Suppressor macrophage (primary cell): ENCODE data around the gene STARD3.

Experiments
- DNase-seq, 4 experiments: peaks; one replicate each; pipeline ENCODE4 v3.0.0-alpha.2; 2020 to 2022

STARD3 gene

DNA sequence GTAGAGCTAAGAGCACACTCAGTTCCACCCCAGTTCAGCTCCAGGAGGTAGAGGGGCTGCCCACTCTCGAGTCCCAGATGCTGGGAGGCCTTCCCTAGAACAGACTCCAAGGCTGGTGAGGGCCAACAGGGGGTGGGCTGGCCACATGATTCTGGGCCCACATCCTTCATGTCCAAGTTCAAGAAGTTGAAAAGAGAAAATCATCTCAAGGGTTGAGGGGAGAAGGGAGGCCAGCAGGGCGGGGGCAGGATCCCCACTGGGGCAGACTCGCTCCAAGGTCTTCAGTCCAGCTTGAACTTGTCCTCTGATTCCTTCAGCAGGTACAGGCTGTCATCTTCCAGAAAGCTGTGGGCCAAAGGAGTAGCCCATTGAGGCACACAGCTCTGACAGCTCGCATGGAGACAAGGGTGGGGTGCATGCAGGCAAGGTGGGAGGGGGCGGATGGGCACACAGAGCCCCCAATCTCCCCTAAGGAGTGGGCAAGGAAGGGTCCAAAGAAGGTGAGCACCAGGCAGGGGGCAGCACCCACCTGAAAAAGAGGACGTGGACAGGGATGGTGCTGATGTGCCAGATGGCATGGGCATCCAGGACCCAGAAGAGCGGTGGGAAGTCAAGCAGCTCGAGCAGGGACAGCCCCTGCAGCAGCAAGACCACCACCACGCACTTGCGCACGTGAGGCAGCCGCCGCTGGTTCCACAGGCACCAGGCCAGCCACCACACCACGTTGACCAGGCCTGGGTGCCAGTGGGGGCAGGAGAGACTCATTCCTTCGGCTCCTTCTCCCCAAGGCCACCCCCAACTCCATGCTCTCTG, 35.8 kb downstream of the STARD3 start:
- DNase-seq, result no peak

- no peak for DNase-seq
Measured at GRCh38 chr17:39673335-39674081, 36.6 kb downstream of the STARD3 start.

GRCh38 chr17:39674179-39674578, 37.2 kb downstream of the STARD3 start:
- no peak for DNase-seq

DNA sequence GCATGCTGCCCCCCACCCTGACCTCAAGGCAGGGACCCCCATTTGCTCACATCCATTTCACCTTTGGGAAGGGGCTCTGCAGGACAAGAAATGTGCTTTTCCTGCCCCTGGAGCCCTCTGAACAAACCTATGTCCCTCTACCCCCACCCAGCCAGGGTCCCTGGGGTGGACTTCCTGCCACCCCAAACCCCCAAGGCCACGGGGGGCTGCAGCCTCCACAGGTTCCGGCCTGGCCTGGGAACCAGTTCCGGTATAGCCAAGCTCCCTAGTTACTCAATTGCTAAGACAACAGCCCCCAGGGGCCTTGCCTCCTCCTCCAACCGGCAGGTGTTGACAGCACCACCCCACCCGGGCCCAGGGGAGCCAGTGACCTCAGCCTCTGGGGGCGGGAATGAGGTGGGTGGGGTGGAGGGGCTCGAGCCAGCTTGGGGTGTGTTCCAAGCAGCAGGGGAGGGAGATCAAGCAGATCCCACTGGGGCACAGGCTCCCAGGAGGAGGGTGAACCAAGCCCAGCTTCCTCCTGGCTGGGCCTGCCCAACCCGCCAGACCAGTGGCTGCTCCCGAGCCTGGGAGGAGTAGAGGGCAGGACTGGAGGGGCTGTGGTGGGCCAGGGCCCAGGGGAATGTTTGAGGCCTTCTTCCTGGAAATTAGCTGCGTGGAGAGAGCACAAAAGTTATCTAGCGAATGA, 37.9 kb downstream of the STARD3 start:
- no peak for DNase-seq

- DNase-seq, result peak in 2 of 4 experiments; percentile 22 to 31
Measured at GRCh38 chr17:39675390-39676082, 38.6 kb downstream of the STARD3 start.

- peak; percentile 52 to 80 (median 56) for DNase-seq
Measured at GRCh38 chr17:39676198-39676819, 39.4 kb downstream of the STARD3 start.

GRCh38 chr17:39677072-39677471, 40.1 kb downstream of the STARD3 start:
- no peak for DNase-seq

DNA sequence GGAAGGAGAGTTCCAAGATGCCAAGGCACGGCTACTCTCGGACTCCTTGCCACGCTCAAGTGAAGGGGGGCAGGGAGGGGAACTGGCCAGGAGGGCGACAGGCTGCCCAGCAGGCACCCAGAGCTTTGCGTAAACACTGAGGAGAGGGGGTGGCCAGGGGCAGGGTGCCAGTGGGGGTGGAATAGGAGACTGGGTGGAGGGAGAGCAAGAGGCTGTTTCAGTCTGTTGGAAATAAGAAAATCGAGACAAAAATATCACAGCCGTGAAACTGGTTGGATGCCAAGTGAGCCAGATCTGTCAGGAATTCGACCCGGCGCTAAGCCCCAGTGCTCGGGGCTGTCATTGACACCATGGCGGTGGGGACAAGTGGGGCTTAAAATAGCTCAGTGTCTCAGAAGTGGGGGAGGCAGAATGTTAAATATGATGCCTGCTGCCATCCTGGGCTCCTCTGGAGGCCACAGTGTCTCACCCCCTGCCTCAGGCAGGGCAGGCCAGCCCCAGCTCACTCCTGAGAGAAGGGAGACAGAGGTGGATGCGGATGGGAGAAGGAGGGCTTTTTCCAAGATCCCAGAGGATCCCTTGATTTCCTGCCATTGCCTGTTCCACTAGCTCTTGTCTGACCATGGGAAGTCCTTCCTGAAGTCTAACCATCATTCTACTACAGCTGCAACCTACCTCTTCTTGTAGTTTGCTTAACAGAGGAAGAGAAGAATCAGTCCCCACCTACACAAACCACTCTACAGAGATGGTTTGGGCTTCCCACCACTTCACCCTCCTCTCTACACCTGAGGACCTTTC, 40.8 kb downstream of the STARD3 start:
- DNase-seq, result no peak

GRCh38 chr17:39678340-39679116, 41.6 kb downstream of the STARD3 start:
- DNase-seq, result no peak

DNA sequence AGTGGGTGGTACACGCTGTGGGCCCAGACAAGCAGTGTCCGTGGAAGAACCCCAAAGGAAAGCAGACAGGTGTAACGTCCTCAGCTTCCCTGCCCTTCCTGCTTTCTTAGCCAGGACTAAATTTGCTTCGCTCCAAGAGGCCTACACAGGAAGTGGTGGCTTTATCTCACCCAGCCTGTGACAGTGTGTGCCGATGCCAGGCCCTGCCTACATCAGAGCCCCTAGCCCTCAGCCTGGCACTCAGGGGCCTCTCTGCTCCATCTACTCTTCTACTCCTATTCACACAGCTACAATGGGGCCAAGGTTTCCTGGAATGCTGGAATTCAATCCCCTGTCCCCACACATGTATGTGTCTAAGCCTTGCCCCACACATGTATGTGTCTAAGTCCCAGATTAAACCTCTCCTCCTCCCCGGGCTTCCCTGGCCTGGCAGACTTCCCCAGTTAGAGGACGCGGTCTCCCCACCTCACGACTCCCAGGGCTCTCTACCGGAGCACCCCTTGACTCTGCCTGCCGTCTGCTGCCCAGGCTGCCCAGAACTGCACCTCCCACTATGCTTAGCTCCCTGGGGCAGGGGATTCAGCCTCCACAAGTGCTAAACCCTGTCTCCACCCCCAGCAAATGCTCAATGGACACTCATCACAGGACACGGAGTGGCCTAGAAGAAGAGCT, 42.7 kb downstream of the STARD3 start:
- DNase-seq, result no peak

GRCh38 chr17:39683295-39683939, 46.5 kb downstream of the STARD3 start:
- DNase-seq, result no peak

DNA sequence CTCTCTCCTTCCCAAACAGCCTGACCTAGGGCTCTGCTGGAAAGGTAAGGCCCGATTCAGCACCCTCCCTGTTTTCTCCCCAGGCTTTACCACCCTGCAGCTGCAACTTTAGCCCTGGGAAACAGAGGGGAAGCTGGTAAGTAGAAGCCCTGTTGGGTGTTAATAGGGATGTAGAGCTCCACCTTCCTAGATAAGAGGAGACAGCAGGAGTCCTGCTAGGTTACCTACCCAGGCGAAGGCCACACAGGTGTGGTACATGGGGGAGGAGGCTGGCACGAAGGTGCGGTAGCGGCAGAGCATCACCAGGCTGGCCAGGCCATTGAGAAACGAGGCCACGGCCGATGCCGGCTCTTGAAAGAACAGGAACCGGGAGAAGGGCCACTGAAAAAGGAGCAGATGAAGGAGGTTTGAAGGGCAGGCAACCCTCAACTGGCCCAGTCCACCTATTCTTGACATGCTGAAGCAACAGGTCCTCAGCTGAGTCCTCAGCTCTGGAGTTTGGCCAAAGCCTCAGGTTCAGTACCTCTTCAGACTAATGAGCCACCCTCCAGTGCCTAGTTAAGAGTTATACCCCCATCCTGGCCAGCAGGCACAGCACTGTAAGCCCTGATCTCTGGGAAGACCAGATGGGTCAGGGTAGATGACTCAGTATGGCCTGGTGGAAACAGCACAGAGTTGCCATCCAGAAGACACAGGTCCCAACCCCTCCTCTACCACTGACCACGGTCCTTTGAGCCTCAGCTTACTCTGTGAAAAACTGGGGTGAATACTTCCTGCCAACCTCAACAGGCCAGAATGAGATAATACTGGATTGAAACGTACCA, 47.6 kb downstream of the STARD3 start:
- no peak for DNase-seq

DNA sequence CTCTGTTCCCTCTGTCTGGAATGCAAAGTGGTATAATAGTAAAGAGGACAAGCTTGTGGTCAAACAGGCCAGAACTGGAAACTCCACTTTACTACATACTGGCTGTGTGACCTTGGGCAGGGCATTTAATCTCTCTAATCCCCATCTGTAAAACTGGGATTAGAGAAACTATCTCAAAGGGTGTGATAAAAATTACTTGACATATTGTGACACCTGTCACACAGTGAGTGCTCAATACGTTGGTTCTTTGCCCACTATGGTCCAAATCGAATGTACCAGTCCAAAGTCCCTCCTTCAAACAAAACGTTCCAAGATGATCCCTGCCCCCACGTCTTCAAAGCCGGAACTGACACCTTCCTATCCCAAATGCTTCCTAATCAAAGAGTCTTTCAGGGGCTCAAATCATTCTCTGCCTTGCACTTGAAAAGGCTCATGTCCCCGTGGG, 50.2 kb downstream of the STARD3 start:
- no peak for DNase-seq

- DNase-seq, result peak; percentile 86 to 92 (median 90)
Measured at GRCh38 chr17:39687546-39688474, 50.9 kb downstream of the STARD3 start, which contains the start of gene PGAP3. Gene PGAP3, minus strand, starts transcription at chr17:39688057. Its CDS starts 43 bp downstream, at chr17:39688014.

- DNase-seq, result peak in 1 of 4 experiments; percentile 17
Measured at GRCh38 chr17:39688475-39688835, 51.5 kb downstream of the STARD3 start.

DNA sequence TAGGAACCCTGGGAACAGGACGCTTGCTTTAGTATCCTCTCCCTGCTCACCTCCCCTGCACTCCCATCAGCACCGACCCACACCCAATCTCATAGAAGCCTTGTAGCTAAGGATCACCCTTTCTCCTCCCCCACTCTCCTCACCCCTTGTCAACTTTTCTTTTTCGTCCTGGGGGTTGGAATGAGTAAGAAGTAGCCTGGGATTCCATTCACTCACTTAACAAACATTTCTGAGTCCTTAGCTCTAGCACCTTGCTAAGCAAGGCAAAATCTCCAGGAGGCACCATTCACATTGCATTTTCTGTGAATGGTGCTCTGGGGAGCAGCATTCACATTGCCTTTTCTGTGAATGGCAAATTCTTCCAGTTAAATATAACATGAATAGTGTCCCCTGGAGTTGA, 52.0 kb downstream of the STARD3 start:
- DNase-seq, result no peak

DNA sequence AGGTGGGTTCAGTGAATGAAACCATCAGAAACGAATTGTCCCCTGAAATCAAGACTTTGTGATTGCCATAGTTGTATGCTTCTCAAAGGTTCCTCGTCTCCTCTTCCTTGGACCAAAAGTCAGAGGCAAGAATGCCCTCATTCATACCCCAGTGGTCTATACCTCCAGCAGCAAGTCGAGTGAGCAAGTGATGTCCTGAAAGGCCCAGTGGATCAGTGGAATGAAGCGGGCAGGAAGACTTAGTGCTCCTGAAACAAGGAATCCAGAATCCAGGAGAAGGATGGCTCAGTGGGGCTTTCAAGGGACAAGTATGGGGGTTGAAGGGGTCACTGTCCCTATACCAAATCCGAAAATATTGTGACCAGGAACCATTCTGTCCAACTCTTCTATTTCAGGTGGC, 57.6 kb downstream of the STARD3 start:
- no peak for DNase-seq
